OCI-M1 (cell line): ENCODE results near the gene IFI16.
A peak's percentile ranks its signal among the peaks of the same experiment; 100 is the strongest.
"Not testable (repeated sequence)": the region's sequence is repeated elsewhere in the genome, so short reads cannot be mapped to it uniquely, and the experiment has no call there.

Experiments used
- DNase-seq: peaks from one replicate; lab custom pipeline; 2025; lab: John Stamatoyannopoulos, UW

Gene IFI16

GRCh38 chr1:159008744-159009188, 941 bp upstream of the IFI16 start:
- DNase-seq = peak; percentile 38

GRCh38 chr1:159009287-159009686, 420 bp upstream of the IFI16 start:
- no peak for DNase-seq

GRCh38 chr1:159010391-159010790, 684 bp downstream of the IFI16 start:
- DNase-seq = no peak

- DNase-seq = not testable (repeated sequence)
These were observed 1.3 kb downstream of the IFI16 start for GRCh38 chr1:159011001-159011400.

GRCh38 chr1:159011751-159012150, 2.0 kb downstream of the IFI16 start:
- DNase-seq = peak; percentile 24

- DNase-seq = no peak
These were observed 2.8 kb downstream of the IFI16 start for GRCh38 chr1:159012495-159012894.

- no peak for DNase-seq
These were observed 4.4 kb downstream of the IFI16 start for GRCh38 chr1:159014003-159014571.

GRCh38 chr1:159014851-159015250, 5.1 kb downstream of the IFI16 start:
- DNase-seq = no peak

GRCh38 chr1:159015440-159015909, 5.8 kb downstream of the IFI16 start:
- DNase-seq = peak; percentile 91

- no peak for DNase-seq
These were observed 14.0 kb downstream of the IFI16 start for GRCh38 chr1:159023723-159024122.

GRCh38 chr1:159025043-159025442, 15.3 kb downstream of the IFI16 start:
- DNase-seq = no peak

- DNase-seq = peak; percentile 32
These were observed 17.1 kb downstream of the IFI16 start for GRCh38 chr1:159026841-159027240.

- DNase-seq = no peak
These were observed 20.6 kb downstream of the IFI16 start for GRCh38 chr1:159030311-159030710.

GRCh38 chr1:159030877-159031447, 21.3 kb downstream of the IFI16 start:
- DNase-seq = no peak

- no peak for DNase-seq
These were observed 30.5 kb downstream of the IFI16 start for GRCh38 chr1:159040206-159040605.

GRCh38 chr1:159040893-159041724, 31.4 kb downstream of the IFI16 start:
- DNase-seq = no peak

- peak; percentile 6 for DNase-seq
These were observed 36.8 kb downstream of the IFI16 start for GRCh38 chr1:159046486-159046885.

- DNase-seq = no peak
These were observed 41.7 kb downstream of the IFI16 start for GRCh38 chr1:159051436-159051835.

- no peak for DNase-seq
These were observed 44.7 kb downstream of the IFI16 start for GRCh38 chr1:159054427-159054826.

- no peak for DNase-seq
These were observed 45.5 kb downstream of the IFI16 start for GRCh38 chr1:159055181-159055641.

GRCh38 chr1:159056069-159056698, 46.5 kb downstream of the IFI16 start:
- DNase-seq = no peak

- no peak for DNase-seq
These were observed 49.0 kb downstream of the IFI16 start for GRCh38 chr1:159058751-159059150.
